DND-41 (cell line): ENCODE measurements around the gene TREH.
"Not testable (repeated sequence)": the region's sequence is repeated elsewhere in the genome, so short reads cannot be mapped to it uniquely, and the experiment has no call there.

Experiments used
- ATAC-seq: fragments of 200-7000 bp; cut with Tn5 transposase; 3 replicates; pipeline ENCODE4 v1.9.1; 2021; ENCODE audit warnings: low read depth; ENCODE audit not compliant: insufficient read depth
- DNase-seq: peaks from one replicate; pipeline ENCODE4 v3.0.0-alpha.2; 2020
- H2AFZ ChIP-seq: 2 replicates; pipeline ENCODE4 v1.6.0; 2012; ENCODE audit warnings: low read depth, low read length
- H3K27ac ChIP-seq: 2 replicates; pipeline ENCODE4 v1.5.1; 2012; ENCODE audit warnings: low read length, inconsistent platforms
- H3K27me3 ChIP-seq: fragments of 200-600 bp; sonication (generic); 2 replicates; pipeline ENCODE4 v1.6.0; 2012; ENCODE audit warnings: low read length, mild to moderate bottlenecking, inconsistent platforms; ENCODE audit not compliant: insufficient read depth, poor library complexity
- H3K36me3 ChIP-seq: 2 replicates; pipeline ENCODE4 v1.5.1; 2012; ENCODE audit warnings: low read length, inconsistent platforms; ENCODE audit not compliant: insufficient read depth
- H3K4me1 ChIP-seq: 2 replicates; pipeline ENCODE4 v1.5.1; 2012; ENCODE audit warnings: mild to moderate bottlenecking, low read length; ENCODE audit not compliant: insufficient read depth
- H3K4me2 ChIP-seq: 2 replicates; pipeline ENCODE4 v1.6.0; 2012; ENCODE audit warnings: mild to moderate bottlenecking, moderate library complexity, low read length, inconsistent platforms; ENCODE audit not compliant: insufficient read depth
- H3K4me3 ChIP-seq, 2 experiments: fragments of 200-600 bp in 1 of 2; shearing (Covaris generic) in 1 of 2; 2 replicates each; pipeline ENCODE4 v1.5.1; 2012 to 2016; ENCODE audit warnings: inconsistent platforms in 2 of 2, low read length in 2 of 2, mild to moderate bottlenecking in 2 of 2, low read depth in 1 of 2, moderate library complexity in 1 of 2
- H3K79me2 ChIP-seq: 2 replicates; pipeline ENCODE4 v1.6.0; 2012; ENCODE audit warnings: low read length, inconsistent platforms; ENCODE audit not compliant: insufficient read depth
- H3K9ac ChIP-seq: 2 replicates; pipeline ENCODE4 v1.6.0; 2012; ENCODE audit warnings: low read depth, mild to moderate bottlenecking, inconsistent platforms, low read length, moderate library complexity
- H3K9me3 ChIP-seq: 2 replicates; pipeline ENCODE4 v1.5.1; 2012; ENCODE audit warnings: low read length, moderate library complexity, mild to moderate bottlenecking, inconsistent platforms; ENCODE audit not compliant: insufficient read depth, severe bottlenecking
- H4K20me1 ChIP-seq: 2 replicates; pipeline ENCODE4 v1.6.0; 2012; ENCODE audit warnings: low read length; ENCODE audit not compliant: insufficient read depth
- TF ChIP-seq, protein P1 (sequence below): IDR thresholded peaks from 2 replicates; pipeline ENCODE4 v1.5.1; 2012; ENCODE audit warnings: borderline replicate concordance, low read length, moderate library complexity, mild to moderate bottlenecking; ENCODE audit not compliant: poor library complexity, severe bottlenecking; ENCODE audit errors: extremely low read depth

Gene TREH

DNA sequence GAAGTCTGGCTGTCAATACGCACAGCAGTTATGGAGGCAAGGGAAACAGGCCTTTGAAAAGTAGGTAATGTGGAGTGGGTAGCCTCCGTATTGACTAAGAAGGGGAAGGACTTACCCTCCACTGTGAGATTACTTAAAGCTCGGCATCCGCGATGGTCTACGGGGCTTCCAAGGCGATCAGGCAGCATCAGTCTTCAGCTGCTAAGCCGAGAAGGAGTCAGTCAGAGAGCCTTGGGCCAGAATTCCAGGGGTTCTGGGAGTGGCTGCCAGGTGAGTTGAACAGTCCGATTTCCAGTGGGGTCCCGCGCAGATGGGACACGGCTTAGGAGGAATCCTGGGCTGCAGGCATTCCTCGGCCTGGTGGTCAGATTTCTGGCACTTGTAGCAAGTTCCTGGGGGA lies 40.6 kb upstream of the TREH start:
- H3K9ac ChIP-seq, DNase-seq, ATAC-seq, H3K4me3 ChIP-seq, H3K27ac ChIP-seq, H3K79me2 ChIP-seq, H3K9me3 ChIP-seq, H3K36me3 ChIP-seq, H3K4me1 ChIP-seq, H4K20me1 ChIP-seq, H3K4me2 ChIP-seq, H2AFZ ChIP-seq, H3K27me3 ChIP-seq: not testable (repeated sequence)

DNA sequence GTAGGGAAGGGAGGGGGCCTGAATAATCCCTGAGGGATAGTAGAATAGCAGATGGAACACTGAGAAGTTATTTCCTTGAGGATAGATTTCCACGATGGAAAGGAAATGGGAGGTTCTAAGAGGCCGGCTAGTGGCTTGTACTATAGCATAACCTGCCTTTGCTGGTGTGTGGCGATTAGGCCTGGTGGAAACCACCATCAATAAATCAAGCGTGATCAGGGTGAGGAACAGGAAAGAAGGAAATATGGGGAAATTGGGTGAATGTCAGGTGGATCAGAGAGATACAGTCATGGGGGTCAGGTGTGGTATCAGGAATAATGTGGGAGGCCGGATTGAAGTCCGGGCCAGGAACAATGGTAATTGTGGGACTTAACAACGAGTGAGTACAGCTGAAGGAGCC lies 39.1 kb upstream of the TREH start:
- H3K9me3 ChIP-seq, DNase-seq, H3K36me3 ChIP-seq, H3K27me3 ChIP-seq, H3K79me2 ChIP-seq, H3K4me1 ChIP-seq, H3K9ac ChIP-seq, H3K4me3 ChIP-seq, H4K20me1 ChIP-seq, H3K4me2 ChIP-seq, H2AFZ ChIP-seq, ATAC-seq, H3K27ac ChIP-seq: not testable (repeated sequence)

DNA sequence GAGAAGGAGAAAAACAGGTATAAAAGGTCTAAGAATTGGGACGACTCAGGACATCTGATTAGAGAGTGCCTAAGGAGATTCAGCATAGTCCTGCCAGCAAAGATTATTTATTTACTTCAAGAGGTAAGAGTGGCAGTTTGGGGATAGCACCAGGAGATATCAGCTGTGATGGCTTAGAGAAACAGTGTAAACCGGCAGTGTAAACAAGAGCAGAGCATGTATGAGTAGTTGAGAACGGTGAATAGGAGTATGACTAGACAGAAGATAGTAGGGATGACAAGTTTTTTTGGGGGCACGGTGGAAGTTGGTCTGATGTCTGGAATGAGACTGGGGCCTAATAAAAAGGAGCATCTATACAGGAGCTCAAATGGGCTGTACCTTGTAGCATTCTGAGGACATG lies 38.3 kb upstream of the TREH start:
- H3K27ac ChIP-seq, ATAC-seq: not testable (repeated sequence)

DNA sequence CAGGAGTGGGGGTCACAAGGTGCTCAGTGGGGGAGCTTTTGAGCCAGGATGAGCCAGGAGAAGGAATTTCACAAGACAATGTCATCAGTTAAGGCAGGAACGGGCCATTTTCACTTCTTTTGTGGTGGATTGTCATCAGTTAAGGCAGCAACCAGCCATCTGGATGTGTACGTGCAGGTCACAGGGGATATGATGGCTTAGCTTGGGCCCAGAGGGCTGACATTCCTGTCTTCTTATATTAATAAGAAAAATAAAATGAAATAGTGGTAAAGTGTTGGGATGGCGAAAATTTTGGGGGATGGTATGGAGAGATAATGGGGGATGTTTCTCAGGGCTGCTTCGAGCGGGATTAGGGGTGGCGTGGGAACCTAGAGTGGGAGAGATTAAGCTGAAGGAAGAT lies 37.8 kb upstream of the TREH start:
- not testable (repeated sequence) for H2AFZ ChIP-seq, ATAC-seq, H3K9ac ChIP-seq, H3K79me2 ChIP-seq, H3K4me1 ChIP-seq, DNase-seq, H3K27me3 ChIP-seq, H3K4me3 ChIP-seq, H3K36me3 ChIP-seq, H4K20me1 ChIP-seq, H3K9me3 ChIP-seq, H3K27ac ChIP-seq, H3K4me2 ChIP-seq

More for the DNA sequence above, 38.3 kb upstream of the TREH start:
- not testable (repeated sequence) for H3K27me3 ChIP-seq, DNase-seq, H3K36me3 ChIP-seq, H3K79me2 ChIP-seq, H3K4me2 ChIP-seq, H4K20me1 ChIP-seq, H2AFZ ChIP-seq, H3K4me1 ChIP-seq, H3K9ac ChIP-seq, H3K4me3 ChIP-seq, H3K9me3 ChIP-seq

DNA sequence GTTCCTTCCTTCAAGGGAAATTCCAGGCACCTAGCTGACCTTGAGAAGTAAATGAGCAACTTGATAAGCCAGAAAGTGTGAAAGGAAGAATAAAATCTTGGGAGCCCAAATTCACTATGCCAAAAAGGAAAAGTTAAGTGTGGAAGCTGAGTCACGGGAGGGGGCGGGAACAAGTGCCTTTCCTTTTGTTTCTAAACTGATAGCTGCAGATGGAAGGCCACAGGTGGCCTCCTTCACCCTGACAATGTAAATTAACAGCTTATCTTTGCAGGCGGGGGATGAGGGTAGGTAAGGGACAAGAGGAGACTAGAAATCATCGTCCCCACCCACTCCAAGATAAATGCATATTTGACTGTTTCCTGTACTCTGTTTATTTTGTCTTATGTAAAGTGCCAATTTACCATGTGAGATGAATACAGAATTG lies 36.4 kb upstream of the TREH start:
- no peak overlapping the region for H3K4me3 ChIP-seq
- no peaks in the 10 kb centered on the region for H3K27me3 ChIP-seq
- H3K9ac ChIP-seq = no peak overlapping the region
- no peak for DNase-seq
- TF ChIP-seq, protein P1, sequence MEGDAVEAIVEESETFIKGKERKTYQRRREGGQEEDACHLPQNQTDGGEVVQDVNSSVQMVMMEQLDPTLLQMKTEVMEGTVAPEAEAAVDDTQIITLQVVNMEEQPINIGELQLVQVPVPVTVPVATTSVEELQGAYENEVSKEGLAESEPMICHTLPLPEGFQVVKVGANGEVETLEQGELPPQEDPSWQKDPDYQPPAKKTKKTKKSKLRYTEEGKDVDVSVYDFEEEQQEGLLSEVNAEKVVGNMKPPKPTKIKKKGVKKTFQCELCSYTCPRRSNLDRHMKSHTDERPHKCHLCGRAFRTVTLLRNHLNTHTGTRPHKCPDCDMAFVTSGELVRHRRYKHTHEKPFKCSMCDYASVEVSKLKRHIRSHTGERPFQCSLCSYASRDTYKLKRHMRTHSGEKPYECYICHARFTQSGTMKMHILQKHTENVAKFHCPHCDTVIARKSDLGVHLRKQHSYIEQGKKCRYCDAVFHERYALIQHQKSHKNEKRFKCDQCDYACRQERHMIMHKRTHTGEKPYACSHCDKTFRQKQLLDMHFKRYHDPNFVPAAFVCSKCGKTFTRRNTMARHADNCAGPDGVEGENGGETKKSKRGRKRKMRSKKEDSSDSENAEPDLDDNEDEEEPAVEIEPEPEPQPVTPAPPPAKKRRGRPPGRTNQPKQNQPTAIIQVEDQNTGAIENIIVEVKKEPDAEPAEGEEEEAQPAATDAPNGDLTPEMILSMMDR = no peak
- H3K36me3 ChIP-seq = no peaks in the 10 kb centered on the region
- H3K4me2 ChIP-seq = no peak overlapping the region
- no peak for ATAC-seq
- no peaks in the 10 kb centered on the region for H3K79me2 ChIP-seq
- H3K9me3 ChIP-seq = no peaks in the 10 kb centered on the region
- H3K27ac ChIP-seq = no peak overlapping the region
- H3K4me1 ChIP-seq = no peaks in the 10 kb centered on the region
- H4K20me1 ChIP-seq = no peaks in the 10 kb centered on the region
- H2AFZ ChIP-seq = no peak overlapping the region
